WTC11 (cell line): ENCODE measurements around the gene USP22. TPM values are rescaled to one million over a fixed set of nuclear protein-coding genes. Genes with fewer than 3 reads are reported as not detected.

Source experiments
- ATAC-seq: fragments of 200-7000 bp; cut with Tn5 transposase; 2 replicates; pipeline ENCODE4 v1.10.0; 2021; ENCODE audit warnings: mild to moderate bottlenecking, moderate library complexity
- CTCF ChIA-PET: fragments of 300-600 bp; sonication (Branson Sonifier 250); formaldehyde crosslinking; loops from one replicate; lab custom pipeline; 2021; ENCODE audit warnings: antibody characterized with exemption; lab: Charles Lee
- POLR2A ChIA-PET: fragments of 350-600 bp; sonication (Branson Sonifier 250); formaldehyde crosslinking; loops from one replicate; lab custom pipeline; 2021; ENCODE audit warnings: antibody characterized with exemption; lab: Charles Lee
- DNase-seq: peaks from one replicate; pipeline ENCODE4 v3.0.0; 2021; ENCODE audit warnings: low spot score
- H3K27ac Mint-ChIP-seq: 2 replicates; pipeline ENCODE4 v1.8.0; 2021; ENCODE audit warnings: mixed read lengths
- H3K27me3 Mint-ChIP-seq: 2 replicates; pipeline ENCODE4 v1.8.0; 2021; ENCODE audit warnings: low read depth, mild to moderate bottlenecking, moderate library complexity, mixed read lengths
- H3K36me3 Mint-ChIP-seq: 2 replicates; pipeline ENCODE4 v1.8.0; 2021; ENCODE audit warnings: mixed read lengths
- H3K4me1 Mint-ChIP-seq: 2 replicates; pipeline ENCODE4 v1.8.0; 2022; ENCODE audit warnings: mixed read lengths
- H3K4me3 Mint-ChIP-seq: 2 replicates; pipeline ENCODE4 v1.8.0; 2021; ENCODE audit warnings: mild to moderate bottlenecking, moderate library complexity, mixed read lengths
- H3K9me3 Mint-ChIP-seq: 2 replicates; pipeline ENCODE4 v1.8.0; 2021; ENCODE audit warnings: mixed read lengths
- ATF1 ChIP-seq: sonication (generic); formaldehyde crosslinking; IDR thresholded peaks from 2 replicates; pipeline ENCODE4 v1.8.1; 2023; ENCODE audit warnings: mild to moderate bottlenecking, moderate library complexity, missing genetic modification reagents
- CBFB ChIP-seq: sonication (generic); formaldehyde crosslinking; IDR thresholded peaks from 2 replicates; pipeline ENCODE4 v1.8.1; 2022; ENCODE audit warnings: mild to moderate bottlenecking, low read depth, missing genetic modification reagents
- GABPB1 ChIP-seq: sonication (generic); formaldehyde crosslinking; IDR thresholded peaks from 2 replicates; pipeline ENCODE4 v1.8.1; 2023; ENCODE audit warnings: mild to moderate bottlenecking, missing genetic modification reagents
- GRHL2 ChIP-seq: fragments of 250-450 bp; sonication (Bioruptor Pico); IDR thresholded peaks from 2 replicates; pipeline ENCODE4 v1.8.0; 2022; ENCODE audit warnings: mild to moderate bottlenecking, moderate library complexity; ENCODE audit not compliant: insufficient replicate concordance, severe bottlenecking
- IRF1 ChIP-seq: sonication (generic); formaldehyde crosslinking; IDR thresholded peaks from 2 replicates; pipeline ENCODE4 v1.8.0; 2023; ENCODE audit warnings: missing genetic modification reagents
- KAT7 ChIP-seq: sonication (generic); formaldehyde crosslinking; IDR thresholded peaks from 2 replicates; pipeline ENCODE4 v1.8.1; 2023; ENCODE audit warnings: missing genetic modification reagents, mild to moderate bottlenecking, borderline replicate concordance
- MXD4 ChIP-seq: fragments of 250-450 bp; sonication (Bioruptor Pico); IDR thresholded peaks from 2 replicates; pipeline ENCODE4 v1.8.0; 2021; ENCODE audit warnings: mild to moderate bottlenecking, moderate library complexity, borderline replicate concordance
- MYBL2 ChIP-seq: sonication (generic); formaldehyde crosslinking; IDR thresholded peaks from 2 replicates; pipeline ENCODE4 v1.8.1; 2023; ENCODE audit warnings: mild to moderate bottlenecking, moderate library complexity, missing genetic modification reagents
- NFE2L1 ChIP-seq: sonication (generic); formaldehyde crosslinking; IDR thresholded peaks from 2 replicates; pipeline ENCODE4 v1.8.1; 2023; ENCODE audit warnings: missing genetic modification reagents
- NFYB ChIP-seq: sonication (generic); formaldehyde crosslinking; conservative IDR thresholded peaks from 2 replicates; pipeline ENCODE4 v1.8.0; 2022; ENCODE audit warnings: low read depth, missing genetic modification reagents
- NR1H2 ChIP-seq: sonication (generic); formaldehyde crosslinking; IDR thresholded peaks from 2 replicates; pipeline ENCODE4 v1.9.0; 2021; ENCODE audit warnings: mild to moderate bottlenecking, moderate library complexity, missing genetic modification reagents
- OVOL2 ChIP-seq: fragments of 250-450 bp; sonication (Bioruptor Pico); IDR thresholded peaks from 2 replicates; pipeline ENCODE4 v1.9.0; 2021; ENCODE audit warnings: mild to moderate bottlenecking, borderline replicate concordance
- PRDM15 ChIP-seq: sonication (generic); formaldehyde crosslinking; IDR thresholded peaks from 2 replicates; pipeline ENCODE4 v1.8.0; 2022; ENCODE audit warnings: missing genetic modification reagents
- TEAD4 ChIP-seq: sonication (generic); formaldehyde crosslinking; IDR thresholded peaks from 2 replicates; pipeline ENCODE4 v1.8.0; 2022; ENCODE audit warnings: mild to moderate bottlenecking, missing genetic modification reagents
- ZMAT4 ChIP-seq: fragments of 250-450 bp; sonication (Bioruptor Pico); IDR thresholded peaks from 2 replicates; pipeline ENCODE4 v1.9.0; 2021; ENCODE audit warnings: mild to moderate bottlenecking
- ZNF121 ChIP-seq: sonication (generic); formaldehyde crosslinking; IDR thresholded peaks from 2 replicates; pipeline ENCODE4 v1.8.0; 2023; ENCODE audit warnings: missing genetic modification reagents
- total RNA-seq: library from RNA; stranded (reverse); gene quantifications from 3 replicates; pipeline ENCODE4 v1.2.3, GENCODE V29; 2021
- TF ChIP-seq, protein P1 (sequence below): fragments of 250-450 bp; sonication (Bioruptor Pico); IDR thresholded peaks from 2 replicates; pipeline ENCODE4 v1.9.0; 2021; ENCODE audit warnings: mild to moderate bottlenecking, borderline replicate concordance
- TF ChIP-seq, protein P2 (sequence below): sonication (generic); formaldehyde crosslinking; IDR thresholded peaks from 2 replicates; pipeline ENCODE4 v1.8.1; 2023; ENCODE audit warnings: mild to moderate bottlenecking, missing genetic modification reagents
- TF ChIP-seq, protein P3 (sequence below): sonication (generic); formaldehyde crosslinking; IDR thresholded peaks from 2 replicates; pipeline ENCODE4 v1.8.0; 2022; ENCODE audit warnings: mild to moderate bottlenecking, missing genetic modification reagents
- TF ChIP-seq, protein P4 (sequence below): sonication (generic); formaldehyde crosslinking; IDR thresholded peaks from 2 replicates; pipeline ENCODE4 v1.8.0; 2023; ENCODE audit warnings: mild to moderate bottlenecking, missing genetic modification reagents
- TF ChIP-seq, protein P5 (sequence below): sonication (generic); formaldehyde crosslinking; IDR thresholded peaks from 2 replicates; pipeline ENCODE4 v1.8.1; 2022; ENCODE audit warnings: missing genetic modification reagents, borderline replicate concordance

Gene USP22
- total RNA-seq, 1 experiment from 2014 or later = 289 TPM

- TF ChIP-seq, protein P1, sequence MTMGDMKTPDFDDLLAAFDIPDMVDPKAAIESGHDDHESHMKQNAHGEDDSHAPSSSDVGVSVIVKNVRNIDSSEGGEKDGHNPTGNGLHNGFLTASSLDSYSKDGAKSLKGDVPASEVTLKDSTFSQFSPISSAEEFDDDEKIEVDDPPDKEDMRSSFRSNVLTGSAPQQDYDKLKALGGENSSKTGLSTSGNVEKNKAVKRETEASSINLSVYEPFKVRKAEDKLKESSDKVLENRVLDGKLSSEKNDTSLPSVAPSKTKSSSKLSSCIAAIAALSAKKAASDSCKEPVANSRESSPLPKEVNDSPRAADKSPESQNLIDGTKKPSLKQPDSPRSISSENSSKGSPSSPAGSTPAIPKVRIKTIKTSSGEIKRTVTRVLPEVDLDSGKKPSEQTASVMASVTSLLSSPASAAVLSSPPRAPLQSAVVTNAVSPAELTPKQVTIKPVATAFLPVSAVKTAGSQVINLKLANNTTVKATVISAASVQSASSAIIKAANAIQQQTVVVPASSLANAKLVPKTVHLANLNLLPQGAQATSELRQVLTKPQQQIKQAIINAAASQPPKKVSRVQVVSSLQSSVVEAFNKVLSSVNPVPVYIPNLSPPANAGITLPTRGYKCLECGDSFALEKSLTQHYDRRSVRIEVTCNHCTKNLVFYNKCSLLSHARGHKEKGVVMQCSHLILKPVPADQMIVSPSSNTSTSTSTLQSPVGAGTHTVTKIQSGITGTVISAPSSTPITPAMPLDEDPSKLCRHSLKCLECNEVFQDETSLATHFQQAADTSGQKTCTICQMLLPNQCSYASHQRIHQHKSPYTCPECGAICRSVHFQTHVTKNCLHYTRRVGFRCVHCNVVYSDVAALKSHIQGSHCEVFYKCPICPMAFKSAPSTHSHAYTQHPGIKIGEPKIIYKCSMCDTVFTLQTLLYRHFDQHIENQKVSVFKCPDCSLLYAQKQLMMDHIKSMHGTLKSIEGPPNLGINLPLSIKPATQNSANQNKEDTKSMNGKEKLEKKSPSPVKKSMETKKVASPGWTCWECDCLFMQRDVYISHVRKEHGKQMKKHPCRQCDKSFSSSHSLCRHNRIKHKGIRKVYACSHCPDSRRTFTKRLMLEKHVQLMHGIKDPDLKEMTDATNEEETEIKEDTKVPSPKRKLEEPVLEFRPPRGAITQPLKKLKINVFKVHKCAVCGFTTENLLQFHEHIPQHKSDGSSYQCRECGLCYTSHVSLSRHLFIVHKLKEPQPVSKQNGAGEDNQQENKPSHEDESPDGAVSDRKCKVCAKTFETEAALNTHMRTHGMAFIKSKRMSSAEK (CRISPR knock-in tag) = no peak
- TF ChIP-seq NFYB (no peak), IRF1 (CRISPR knock-in tag) (no peak), GRHL2 (CRISPR knock-in tag) (no peak), MYBL2 (CRISPR knock-in tag) (no peak), ZNF121 (CRISPR knock-in tag) (no peak), ZMAT4 (no peak), TEAD4 (CRISPR knock-in tag) (no peak), NFE2L1 (no peak), OVOL2 (CRISPR knock-in tag) (no peak)
- TF ChIP-seq, protein P2, sequence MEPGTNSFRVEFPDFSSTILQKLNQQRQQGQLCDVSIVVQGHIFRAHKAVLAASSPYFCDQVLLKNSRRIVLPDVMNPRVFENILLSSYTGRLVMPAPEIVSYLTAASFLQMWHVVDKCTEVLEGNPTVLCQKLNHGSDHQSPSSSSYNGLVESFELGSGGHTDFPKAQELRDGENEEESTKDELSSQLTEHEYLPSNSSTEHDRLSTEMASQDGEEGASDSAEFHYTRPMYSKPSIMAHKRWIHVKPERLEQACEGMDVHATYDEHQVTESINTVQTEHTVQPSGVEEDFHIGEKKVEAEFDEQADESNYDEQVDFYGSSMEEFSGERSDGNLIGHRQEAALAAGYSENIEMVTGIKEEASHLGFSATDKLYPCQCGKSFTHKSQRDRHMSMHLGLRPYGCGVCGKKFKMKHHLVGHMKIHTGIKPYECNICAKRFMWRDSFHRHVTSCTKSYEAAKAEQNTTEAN = no peak
- TF ChIP-seq, protein P3, sequence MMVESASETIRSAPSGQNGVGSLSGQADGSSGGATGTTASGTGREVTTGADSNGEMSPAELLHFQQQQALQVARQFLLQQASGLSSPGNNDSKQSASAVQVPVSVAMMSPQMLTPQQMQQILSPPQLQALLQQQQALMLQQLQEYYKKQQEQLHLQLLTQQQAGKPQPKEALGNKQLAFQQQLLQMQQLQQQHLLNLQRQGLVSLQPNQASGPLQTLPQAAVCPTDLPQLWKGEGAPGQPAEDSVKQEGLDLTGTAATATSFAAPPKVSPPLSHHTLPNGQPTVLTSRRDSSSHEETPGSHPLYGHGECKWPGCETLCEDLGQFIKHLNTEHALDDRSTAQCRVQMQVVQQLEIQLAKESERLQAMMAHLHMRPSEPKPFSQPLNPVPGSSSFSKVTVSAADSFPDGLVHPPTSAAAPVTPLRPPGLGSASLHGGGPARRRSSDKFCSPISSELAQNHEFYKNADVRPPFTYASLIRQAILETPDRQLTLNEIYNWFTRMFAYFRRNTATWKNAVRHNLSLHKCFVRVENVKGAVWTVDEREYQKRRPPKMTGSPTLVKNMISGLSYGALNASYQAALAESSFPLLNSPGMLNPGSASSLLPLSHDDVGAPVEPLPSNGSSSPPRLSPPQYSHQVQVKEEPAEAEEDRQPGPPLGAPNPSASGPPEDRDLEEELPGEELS (CRISPR knock-in tag) = no peak
Observed at GRCh38 chr17:21077281-21077680, 34.5 kb upstream of the USP22 start (continued).

DNA sequence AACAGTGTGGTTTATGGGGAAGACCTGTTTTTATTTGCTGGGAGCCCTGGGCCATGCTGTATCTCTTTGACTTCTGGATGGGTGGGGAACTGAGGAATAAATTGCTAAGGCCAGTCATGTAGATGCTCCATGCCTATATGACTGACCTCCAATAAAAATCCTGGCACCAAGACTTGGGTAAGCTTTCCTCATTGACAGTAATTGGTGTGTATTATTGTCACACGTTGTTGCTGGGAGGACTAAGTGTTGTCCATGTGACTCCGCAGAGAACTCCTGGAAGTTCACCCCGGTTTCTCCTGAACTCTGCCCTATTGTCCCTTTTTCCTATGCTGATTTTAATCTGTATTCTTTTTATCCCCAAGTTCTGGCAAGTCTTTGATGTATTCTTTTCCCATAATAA, 33.4 kb upstream of the USP22 start:
- no peak overlapping the region for H3K27ac Mint-ChIP-seq
- POLR2A ChIA-PET = no interaction called here
- no peak overlapping the region for H3K4me3 Mint-ChIP-seq
- ATAC-seq (no peak), DNase-seq (no peak)
- peaks cover 5% of the 10 kb centered on the region for H3K36me3 Mint-ChIP-seq
- H3K4me1 Mint-ChIP-seq = peaks cover 37% of the 10 kb centered on the region
- CTCF ChIA-PET = no interaction called here
- no peaks in the 10 kb centered on the region; the same call in 1 of the 2 replicates for H3K27me3 Mint-ChIP-seq
- peaks cover 12% of the 10 kb centered on the region for H3K9me3 Mint-ChIP-seq
- TF ChIP-seq MXD4 (CRISPR knock-in tag) = no peak
- TF ChIP-seq, protein P4, sequence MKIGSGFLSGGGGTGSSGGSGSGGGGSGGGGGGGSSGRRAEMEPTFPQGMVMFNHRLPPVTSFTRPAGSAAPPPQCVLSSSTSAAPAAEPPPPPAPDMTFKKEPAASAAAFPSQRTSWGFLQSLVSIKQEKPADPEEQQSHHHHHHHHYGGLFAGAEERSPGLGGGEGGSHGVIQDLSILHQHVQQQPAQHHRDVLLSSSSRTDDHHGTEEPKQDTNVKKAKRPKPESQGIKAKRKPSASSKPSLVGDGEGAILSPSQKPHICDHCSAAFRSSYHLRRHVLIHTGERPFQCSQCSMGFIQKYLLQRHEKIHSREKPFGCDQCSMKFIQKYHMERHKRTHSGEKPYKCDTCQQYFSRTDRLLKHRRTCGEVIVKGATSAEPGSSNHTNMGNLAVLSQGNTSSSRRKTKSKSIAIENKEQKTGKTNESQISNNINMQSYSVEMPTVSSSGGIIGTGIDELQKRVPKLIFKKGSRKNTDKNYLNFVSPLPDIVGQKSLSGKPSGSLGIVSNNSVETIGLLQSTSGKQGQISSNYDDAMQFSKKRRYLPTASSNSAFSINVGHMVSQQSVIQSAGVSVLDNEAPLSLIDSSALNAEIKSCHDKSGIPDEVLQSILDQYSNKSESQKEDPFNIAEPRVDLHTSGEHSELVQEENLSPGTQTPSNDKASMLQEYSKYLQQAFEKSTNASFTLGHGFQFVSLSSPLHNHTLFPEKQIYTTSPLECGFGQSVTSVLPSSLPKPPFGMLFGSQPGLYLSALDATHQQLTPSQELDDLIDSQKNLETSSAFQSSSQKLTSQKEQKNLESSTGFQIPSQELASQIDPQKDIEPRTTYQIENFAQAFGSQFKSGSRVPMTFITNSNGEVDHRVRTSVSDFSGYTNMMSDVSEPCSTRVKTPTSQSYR (CRISPR knock-in tag) = no peak
- no peak for TF ChIP-seq KAT7 (CRISPR knock-in tag)
- no peak for TF ChIP-seq NR1H2 (CRISPR knock-in tag)
- no peak for TF ChIP-seq ATF1 (CRISPR knock-in tag)
- no peak for TF ChIP-seq GABPB1 (CRISPR knock-in tag)
- TF ChIP-seq, protein P5, sequence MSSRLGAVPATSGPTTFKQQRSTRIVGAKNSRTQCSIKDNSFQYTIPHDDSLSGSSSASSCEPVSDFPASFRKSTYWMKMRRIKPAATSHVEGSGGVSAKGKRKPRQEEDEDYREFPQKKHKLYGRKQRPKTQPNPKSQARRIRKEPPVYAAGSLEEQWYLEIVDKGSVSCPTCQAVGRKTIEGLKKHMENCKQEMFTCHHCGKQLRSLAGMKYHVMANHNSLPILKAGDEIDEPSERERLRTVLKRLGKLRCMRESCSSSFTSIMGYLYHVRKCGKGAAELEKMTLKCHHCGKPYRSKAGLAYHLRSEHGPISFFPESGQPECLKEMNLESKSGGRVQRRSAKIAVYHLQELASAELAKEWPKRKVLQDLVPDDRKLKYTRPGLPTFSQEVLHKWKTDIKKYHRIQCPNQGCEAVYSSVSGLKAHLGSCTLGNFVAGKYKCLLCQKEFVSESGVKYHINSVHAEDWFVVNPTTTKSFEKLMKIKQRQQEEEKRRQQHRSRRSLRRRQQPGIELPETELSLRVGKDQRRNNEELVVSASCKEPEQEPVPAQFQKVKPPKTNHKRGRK (CRISPR knock-in tag) = no peak
- no peak for TF ChIP-seq CBFB
- no peak for TF ChIP-seq NFYB
- TF ChIP-seq PRDM15 = no peak
